Activated effector memory CD4-positive, alpha-beta T cell treated with anti-CD3 and anti-CD28 coated beads, Interleukin-2, amount 50 U/mL, for 16 hours (primary cell): ENCODE measurements around the gene SIK3.
"Not testable (repeated sequence)": the region's sequence is repeated elsewhere in the genome, so short reads cannot be mapped to it uniquely, and the experiment has no call there.

ENCODE experiments used
- DNase-seq: peaks from one replicate; pipeline ENCODE4 v3.0.0-alpha.2; 2020

SIK3 gene

DNA sequence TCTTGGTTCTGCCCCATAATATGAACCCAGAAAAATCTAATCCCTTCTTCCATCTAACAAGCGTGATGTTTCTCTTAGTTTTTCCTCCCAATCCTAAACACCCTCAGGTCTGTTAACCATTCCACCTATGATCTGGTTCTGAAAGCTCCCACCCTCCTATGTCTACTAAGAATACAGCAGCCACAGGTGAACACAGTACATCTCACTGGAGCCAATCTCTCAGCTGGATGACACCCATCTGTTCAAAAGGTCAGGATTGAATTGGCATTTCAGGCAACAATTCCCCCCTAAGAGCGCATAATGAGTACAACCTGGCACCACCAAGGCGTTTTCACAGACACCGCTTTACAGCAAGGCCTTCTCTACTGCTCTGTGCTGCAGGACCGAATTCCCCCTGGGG, 241.8 kb downstream of the SIK3 start:
- DNase-seq = no peak

DNA sequence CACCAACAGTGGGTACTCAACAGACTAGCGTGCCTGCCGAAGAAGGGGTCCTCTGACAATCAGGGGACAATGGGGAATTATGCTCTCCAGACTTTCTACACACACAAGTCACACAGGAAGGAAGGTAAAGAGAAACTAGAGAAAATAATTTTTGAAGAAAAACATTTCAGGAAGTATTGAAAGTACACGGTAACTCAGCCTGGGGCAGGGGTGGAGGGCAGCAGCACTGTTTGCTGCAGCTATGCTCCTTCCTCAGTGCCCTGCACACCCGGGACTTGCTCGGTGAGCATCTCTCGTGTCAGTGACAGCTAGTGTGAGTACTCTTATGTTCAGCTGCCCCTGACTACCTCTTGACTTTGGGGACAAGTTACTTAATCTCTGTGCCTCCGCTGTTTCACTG, 242.8 kb downstream of the SIK3 start:
- DNase-seq = no peak

DNA sequence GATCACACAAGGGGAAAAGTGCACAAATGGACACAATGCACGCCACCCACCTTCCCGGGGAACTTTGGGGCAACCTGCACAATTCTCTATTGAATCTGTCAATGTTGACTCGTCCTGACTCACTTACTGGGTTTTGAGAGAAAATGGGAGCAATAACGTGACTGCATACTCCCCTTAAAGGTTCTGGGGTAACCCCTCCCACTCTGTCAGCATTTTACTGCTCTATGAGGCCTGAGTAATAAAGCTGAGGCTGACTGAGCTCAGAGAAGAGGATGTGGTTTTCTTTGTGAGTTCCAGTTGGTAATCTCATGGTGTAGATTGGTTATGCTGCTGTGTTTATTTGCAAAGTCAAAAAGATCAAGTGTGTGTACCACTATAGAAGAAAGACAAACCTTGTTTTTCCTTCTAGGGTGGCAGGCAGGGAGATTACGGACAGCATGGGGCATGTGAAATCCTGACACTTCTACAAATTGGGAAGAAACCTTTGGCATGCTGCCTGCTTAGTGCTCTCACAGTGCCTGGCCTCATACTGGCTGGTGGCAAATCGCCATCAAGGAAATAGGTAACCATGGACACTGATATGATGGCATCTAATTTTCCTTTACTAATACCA, 244.7 kb downstream of the SIK3 start:
- peak; percentile 74 for DNase-seq

DNA sequence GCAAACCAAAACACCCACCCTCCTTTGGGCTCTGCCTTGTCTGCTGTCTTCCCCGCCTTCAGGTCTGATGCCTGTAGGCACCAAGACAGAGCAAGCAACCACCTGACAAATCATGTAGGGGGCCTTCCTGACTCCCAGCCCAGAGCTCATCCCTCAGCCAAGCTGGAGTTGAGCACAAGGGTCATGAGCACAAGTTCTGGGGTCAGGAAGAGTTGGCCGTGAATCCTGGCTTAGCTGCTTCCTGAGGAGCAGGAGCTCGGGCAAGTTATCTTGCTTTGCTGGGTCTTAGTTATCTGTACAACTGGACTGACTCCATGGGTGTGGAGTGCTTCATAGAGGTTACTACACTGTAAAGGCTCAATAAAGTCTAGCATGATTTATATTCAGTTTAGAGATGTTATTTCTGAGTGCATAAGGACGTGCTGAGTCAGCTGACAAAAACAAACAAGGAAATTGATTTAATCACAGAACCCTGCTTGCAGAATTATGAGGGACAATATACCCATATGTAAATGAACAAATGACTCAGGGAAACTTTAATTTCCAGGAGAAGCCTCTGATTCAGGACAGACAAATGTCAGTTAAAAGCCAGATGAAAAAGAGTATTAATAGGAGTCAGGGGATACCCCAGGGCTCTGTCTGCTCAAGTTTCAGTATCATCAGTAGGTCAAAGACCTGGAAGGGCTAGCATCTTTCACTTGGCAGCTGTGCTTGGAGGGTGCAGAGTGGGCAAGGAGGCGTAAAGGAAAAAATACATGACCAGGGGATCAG, 245.8 kb downstream of the SIK3 start:
- DNase-seq = peak; percentile 60

DNA sequence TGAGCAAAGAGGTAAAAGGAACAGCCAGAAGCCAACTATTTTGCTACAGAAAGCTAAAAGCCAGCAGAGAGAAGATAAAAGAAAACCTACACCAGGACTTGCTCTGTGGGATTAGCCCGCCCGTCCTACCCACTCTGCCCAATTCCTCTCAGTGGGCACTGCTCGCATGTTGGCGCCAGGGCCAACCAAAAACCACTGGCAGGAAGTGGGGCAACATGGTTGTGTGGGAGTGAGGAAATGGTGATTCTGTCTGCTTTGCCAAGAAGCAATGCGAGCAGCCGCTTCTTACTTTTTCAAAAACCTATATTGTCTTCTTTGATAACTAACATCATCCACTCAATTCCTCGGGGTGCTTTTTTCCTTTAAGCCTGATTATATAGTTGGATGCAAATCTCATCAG, 246.6 kb downstream of the SIK3 start:
- peak; percentile 78 for DNase-seq

DNA sequence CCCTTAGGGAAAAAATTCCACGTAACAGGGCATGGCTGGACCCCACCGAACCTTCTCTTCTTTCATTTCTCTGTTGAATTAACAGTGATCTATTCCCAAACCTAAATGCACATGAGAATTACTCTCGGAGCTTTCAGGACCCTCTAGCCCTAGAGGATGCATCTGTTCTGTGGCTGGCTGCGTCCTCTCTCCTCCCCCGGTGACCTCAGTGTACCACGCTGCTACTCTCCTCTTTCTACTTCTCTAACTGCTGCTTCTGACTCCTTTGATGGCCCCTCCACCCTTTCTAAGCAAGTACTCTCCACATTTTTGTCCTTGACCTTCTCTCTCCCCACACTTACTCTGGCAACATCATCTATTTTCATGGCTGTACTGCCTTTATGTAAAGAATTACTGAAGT, 248.7 kb downstream of the SIK3 start:
- DNase-seq = no peak

DNA sequence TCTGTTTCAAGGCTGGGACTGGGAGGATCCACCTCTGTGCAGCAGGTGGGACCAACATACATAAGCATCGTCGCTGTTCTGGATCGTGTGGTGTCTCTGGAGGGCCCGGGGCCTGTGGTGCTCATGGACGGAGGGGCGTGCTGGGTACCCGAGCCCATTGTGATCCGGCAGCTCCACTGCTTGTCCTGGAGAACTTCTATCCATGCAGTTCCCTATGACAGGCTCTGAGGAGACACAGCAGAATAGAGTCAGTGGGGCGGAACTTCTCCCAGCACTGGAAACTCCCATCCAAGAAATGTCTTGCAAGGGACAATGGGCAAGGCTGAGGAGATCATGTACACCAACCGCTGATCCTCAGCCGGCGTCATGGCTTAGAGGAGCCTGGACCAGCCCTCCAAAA, 249.2 kb downstream of the SIK3 start:
- no peak for DNase-seq

DNA sequence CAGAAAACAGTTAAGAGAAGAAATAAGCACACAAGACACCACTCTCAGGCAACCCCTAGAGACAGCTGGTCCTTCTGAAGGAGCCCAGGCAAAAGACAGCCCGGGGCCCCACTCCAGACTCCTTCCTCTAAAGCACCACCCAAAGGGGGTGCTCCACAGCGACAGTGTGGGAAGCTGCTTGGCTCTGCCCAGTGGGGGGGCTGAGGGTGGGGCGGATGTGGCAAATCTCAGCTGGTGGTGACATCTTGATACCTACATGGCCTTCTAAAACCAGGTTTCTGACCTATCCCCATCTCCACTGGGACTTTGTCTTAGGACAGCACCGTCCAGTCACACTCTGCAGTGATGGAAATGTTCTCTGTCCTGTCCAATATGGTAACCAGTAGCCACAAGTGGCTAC, 250.6 kb downstream of the SIK3 start:
- DNase-seq = peak; percentile 57

DNA sequence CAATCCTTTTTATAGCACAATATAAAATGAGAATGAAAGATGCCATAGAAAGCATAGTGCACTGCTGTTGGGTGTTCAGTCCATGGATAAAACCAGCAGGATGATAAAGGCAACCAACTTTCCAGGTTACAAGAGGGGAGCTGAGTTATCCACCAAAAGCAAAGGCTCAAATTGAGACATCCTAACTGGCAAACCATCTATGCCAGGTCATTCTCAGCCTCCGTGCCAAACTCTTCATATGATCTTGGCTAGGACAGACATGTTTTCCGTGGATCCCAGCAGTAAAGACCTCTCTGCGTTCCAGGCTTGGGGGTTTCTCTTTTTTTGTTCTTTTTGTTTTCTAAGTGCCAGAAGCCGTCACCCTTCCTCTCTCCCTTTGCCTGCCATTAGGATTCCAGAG, 253.5 kb downstream of the SIK3 start:
- DNase-seq = no peak

DNA sequence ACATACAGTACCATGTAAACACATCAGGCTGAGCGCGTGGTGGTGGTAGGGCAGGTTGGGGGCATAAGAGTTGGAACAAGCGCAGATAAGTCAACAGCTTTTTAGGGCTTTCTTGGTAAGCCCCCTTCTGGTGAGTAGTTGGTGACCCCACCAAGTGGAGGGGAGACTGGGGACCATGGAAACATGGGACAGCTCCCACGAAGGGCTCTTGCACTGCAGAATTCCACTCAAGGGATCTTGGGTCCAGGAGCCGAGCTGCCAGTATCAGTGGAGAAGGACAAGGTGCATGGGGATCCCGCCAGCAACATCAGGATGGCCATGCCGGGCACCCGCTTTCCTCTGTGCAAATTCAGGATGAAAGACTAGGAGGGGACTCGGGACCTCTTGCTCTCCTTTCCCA, 254.6 kb downstream of the SIK3 start:
- DNase-seq = peak; percentile 27

DNA sequence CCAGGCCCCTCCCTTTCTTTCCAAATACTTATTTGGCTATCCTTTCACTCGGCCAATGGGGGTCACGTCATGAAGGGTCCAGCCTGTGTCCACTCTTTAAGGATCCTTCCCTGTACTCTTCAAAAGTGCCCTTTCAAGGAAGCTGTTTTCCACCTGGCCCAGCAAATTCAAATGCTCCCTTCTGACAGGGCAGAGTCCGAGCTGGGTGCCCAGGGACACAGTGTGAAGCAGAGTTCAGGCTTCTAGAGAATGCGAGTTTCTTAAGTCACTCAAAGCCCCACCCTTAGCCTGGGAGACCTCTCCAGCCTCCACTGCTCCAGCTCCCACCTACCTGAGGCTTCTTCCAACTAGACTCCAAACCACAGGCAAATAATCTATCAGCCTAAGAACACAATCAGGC, 255.3 kb downstream of the SIK3 start:
- DNase-seq = no peak

DNA sequence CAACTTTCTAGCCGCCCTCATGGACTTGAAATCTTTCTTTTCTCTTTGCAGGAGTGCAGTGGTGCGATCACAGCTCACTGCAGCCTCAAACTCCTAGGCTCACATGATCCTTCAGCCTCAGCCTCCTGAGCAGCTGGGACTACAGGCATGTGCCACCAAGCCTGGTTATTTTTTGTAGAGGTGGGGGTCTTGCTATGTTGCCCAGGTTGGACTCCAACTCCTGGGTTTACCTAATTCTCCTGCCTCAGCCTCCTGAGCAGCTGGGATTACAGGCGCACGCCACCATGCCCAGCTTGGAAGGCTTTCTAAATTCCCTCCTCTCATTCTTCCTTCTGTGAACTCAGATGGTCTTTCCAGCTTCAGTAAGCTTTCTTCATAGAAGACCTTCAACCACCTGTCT, 256.1 kb downstream of the SIK3 start:
- no peak for DNase-seq

DNA sequence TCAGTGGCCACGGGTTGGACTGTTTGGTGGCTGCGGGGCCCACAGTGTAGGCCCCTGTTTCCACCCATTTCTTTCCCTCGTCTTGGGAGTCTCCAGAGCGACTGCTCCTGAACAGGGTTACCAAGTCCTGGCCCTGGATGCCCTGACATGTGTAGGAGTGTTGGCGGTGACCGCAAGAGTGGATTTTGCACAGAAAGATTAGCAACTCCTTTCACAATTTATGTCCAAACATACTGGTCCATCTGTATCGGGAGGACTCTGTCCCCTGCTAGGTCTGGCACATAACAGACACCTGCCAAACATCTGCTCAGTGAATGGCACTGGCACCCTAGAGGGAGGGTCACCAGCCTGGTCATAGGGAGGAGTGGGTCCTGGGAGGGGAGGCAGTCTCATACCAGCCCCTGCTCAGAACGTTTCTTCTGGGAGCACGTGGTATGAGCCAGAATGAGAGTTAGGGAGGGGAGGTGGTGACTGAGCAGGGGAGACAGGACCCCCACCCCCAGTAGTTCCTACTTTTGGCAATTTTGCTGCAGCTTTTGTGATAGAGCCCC, 257.4 kb downstream of the SIK3 start:
- no peak for DNase-seq

DNA sequence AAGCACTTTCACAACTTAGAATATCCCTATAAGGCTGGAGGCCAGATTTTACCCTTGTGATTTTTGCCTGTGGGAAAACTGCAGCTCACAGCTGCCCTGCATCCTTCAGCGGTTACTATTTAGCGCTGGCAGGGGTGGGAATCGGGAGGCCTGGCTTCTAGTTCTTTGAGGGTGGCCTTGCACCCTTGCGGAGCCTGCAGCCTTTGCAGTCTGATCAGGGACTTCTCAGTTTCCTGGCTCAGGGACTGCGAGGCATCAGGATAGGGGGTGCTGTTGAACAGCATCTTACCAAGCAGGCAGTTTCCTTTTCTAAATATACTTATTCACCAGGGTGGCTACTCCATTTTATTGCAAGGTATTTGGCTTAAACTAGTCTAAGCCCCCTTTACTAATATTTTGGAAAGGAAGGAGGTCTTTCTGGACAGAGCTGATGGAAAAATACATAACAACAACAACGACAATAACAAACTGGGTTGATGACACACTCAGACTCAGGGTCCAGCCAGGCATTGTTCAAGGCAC, 257.9 kb downstream of the SIK3 start:
- DNase-seq = no peak

DNA sequence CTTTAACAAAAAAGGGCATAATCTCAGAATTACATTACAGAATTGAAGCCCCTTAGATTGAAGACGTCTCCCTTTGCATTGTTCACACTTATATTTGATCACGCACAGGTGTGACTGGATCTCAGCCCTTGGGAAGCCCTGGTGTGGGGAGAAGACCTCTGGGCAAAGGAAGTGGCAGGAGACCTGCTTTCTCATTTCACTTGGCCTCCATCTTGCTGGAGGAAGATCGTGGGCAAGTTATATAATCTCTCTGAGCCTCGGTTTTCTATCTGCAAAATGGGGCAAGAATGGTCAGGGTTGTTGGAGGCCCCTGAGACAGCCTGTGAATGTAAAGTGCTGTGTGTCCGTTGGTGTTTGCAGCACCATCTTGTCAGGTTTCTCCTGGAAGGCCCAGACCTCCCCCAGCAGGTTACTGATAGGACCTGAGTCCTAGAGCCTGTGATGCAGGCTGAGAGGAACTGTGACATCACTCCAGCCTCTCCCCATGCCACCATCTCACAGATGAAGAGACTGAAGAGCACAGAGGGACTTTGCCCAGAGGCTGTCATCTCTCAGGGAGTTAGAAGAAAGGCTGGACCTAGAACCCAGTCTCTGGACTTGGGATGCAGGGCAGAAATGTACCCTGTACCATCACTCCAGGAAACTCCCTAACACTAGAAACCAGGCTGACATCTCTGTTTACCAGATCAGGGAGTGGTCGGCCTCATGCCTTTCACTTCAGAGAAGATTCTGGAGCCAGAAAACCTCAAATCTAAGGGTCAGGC, 259.7 kb downstream of the SIK3 start:
- no peak for DNase-seq

DNA sequence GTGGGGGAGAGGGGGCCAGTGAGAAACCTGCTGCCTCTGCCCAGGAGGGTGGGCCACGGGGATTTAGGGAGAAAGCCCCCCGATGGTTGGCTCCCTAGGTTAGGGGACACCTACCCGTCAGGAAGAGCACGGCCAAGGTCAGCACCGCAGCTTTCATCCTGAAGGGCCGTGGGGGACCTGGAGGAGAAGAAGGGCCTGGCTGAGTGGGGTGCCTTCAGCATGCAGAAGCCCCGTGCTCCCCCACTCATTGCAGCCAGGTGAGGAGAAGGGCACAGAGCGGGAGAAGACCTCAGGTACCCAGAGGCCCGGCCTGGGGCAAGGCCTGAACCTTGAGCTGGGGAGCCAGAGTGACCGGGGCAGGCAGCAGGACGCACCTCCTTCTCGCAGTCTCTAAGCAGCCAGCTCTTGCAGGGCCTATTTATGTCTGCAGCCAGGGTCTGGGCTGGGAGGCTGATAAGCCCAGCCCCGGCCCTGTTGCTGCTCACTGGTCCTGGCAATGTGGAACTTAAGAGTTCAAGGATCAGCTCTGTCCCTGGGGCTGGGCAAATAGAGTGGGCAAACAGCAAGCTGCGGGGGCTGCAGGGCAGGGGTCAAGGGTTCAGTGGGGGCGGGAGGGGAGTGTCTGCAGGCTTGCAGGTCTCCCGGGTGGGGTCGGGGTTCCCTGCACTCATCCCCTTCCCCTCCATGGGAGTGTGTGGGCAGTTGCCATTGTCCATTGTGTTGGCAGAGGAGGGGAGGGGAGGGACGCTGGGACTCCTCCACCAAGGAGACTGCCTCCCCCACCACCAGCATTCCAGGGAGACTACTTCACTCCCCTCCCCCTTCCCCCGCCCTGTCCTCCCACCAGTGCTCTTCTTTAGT, 260.8 kb downstream of the SIK3 start, which contains the start of gene APOA1:
APOA1 (minus strand) TSS at position 392 of the 861 bp plus-strand sequence; CDS start at position 157, 235 bp downstream.
- DNase-seq = no peak

DNA sequence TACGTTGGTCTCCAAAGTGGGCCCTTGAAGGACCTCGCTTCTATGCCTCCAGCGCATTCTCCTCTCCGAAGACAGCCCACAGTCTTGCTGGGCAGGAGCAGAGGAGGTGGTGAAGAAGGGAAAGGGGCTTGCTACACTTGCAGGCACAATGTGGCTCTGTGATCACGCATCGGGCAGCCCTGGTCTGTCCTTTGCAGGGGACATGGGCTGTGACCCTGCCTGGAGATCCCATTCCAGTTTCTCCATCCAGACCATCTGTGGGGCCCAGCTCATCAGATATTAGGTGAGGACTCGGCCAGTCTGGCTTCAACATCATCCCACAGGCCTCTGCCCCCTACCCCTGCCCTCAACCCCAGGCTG, 261.6 kb downstream of the SIK3 start:
- DNase-seq = no peak

DNA sequence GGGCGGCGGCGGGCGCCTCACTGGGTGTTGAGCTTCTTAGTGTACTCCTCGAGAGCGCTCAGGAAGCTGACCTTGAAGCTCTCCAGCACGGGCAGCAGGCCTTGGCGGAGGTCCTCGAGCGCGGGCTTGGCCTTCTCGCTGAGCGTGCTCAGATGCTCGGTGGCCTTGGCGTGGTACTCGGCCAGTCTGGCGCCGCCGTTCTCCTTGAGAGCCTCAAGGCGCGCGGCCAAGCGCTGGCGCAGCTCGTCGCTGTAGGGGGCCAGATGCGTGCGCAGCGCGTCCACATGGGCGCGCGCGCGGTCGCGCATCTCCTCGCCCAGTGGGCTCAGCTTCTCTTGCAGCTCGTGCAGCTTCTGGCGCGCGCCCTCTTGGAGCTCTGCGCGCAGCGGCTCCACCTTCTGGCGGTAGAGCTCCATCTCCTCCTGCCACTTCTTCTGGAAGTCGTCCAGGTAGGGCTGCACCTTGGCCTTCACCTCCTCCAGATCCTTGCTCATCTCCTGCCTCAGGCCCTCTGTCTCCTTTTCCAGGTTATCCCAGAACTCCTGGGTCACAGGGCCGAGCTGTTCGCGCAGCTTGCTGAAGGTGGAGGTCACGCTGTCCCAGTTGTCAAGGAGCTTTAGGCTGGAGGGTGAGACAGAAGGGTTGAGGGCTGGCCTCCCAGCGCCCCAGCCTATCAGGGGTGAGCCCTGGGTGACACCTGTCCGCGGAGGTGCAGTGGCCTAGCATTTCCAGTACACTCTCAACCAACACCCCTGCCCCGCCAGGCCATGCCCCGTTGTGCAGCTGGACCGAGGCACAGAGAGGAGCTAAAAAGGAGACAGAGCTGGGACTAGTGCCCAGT, 262.2 kb downstream of the SIK3 start:
- peak; percentile 89 for DNase-seq

DNA sequence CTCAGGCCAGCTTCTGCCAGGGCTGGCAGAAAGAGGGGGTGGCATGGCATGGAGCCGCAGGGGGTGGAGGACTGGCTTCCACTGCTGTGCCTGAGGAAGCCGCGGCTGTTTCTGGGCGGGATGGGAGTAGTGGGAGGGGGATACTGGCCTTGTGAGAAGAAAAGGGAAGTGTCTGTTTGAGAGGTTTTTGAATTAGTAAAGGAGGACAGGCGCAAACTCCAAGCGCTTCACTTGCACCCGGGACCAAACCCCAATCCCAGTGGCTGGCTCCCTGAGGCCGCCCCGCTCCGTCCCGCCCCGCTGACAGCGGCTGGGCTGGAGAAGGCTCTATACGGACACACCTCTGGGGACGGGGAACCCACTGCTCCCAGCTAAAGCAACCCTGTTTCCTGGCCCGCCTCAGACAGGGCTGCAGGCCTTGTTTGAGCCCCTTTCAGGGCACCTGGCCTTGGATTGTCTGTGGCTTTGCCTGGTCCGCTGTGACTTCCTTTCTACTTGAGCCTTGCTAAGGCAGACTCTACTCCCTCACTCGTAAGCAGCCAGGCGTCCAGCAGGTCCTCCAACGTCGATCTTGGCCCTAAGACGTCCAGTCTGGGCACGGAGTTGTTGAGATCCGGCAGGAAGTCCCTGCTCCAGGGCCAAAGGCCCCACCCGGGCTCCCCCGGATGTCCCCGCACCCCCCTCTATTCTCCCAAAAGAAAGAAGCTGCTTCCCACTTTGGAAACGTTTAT, 263.0 kb downstream of the SIK3 start:
- no peak for DNase-seq

DNA sequence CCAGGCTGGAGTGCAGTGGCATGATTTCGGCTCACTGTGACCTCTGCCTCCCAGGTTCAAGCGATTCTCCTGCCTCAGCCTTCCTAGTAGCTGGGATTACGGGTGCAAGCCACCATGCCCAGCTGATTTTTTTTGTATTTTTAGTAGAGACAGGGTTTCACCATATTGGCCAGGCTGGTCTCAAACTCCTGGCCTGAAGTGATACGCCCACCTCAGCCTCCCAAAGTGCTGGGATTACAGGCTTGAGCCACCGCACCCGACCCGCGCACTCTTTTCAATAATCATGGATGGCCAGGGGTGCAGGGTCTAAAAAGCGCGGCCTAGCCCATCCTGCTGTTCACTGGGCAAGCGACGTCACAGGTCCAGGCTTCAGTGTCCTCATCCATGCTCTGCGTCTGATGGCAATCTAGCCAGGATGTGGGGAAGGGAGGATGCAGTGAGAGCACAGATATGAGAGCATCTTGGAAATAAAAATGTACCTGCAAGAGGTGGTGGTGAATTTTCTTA, 263.6 kb downstream of the SIK3 start:
- DNase-seq = not testable (repeated sequence)
